ENCODE results near the gene ABO. TPM values are rescaled to one million over a fixed set of nuclear protein-coding genes. Genes with fewer than 3 reads are reported as not detected.
"Not testable (repeated sequence)": the region's sequence is repeated elsewhere in the genome, so short reads cannot be mapped to it uniquely, and the experiment has no call there.

The ABO gene
- total RNA-seq, 2 donors from 2014 or later, result not detected

GRCh38 chr9:133301253-133302230 is 26.5 kb upstream of the ABO start:
- H3K27ac Mint-ChIP-seq, result no peak overlapping the region
- DNase-seq (ENCODE audit: low spot score in 2 of 2) (no peak), ATAC-seq (no peak)
- no peaks in the 10 kb centered on the region for H3K36me3 Mint-ChIP-seq
- no peaks in the 10 kb centered on the region for H3K9me3 Mint-ChIP-seq

- DNase-seq (ENCODE audit: low spot score in 2 of 2); ATAC-seq; H3K27ac Mint-ChIP-seq; H3K9me3 Mint-ChIP-seq; H3K36me3 Mint-ChIP-seq: not testable (repeated sequence)
Observed at GRCh38 chr9:133299996-133300395, 25.0 kb upstream of the ABO start.

DNA sequence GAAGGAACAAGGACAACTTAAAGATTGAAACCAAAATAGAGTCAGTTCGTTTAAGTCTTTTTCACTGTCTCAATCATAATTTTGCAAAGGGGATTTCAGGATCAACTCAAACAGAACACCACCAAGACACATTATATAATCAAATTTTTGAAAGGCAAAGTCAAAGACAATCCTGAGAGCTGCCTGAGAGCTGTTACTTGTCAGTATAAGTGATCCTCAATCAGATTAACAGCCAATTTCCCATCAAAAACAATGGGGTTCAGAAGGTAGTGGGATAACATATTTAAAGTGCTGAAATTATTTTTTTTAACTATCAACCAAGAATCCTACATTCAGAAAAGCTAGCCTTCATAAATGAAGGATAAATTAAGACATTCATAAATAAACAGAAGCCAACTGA is 19.3 kb upstream of the ABO start:
- DNase-seq (ENCODE audit: low spot score in 2 of 2), result no peak
- no peak for ATAC-seq
- Mint-ChIP-seq H3K36me3 (peaks cover 21 to 26% of the 10 kb centered on the region in 2 donors), H3K27ac (no peak overlapping the region), H3K9me3 (peaks cover 5 to 28% of the 10 kb centered on the region in 2 donors)

DNA sequence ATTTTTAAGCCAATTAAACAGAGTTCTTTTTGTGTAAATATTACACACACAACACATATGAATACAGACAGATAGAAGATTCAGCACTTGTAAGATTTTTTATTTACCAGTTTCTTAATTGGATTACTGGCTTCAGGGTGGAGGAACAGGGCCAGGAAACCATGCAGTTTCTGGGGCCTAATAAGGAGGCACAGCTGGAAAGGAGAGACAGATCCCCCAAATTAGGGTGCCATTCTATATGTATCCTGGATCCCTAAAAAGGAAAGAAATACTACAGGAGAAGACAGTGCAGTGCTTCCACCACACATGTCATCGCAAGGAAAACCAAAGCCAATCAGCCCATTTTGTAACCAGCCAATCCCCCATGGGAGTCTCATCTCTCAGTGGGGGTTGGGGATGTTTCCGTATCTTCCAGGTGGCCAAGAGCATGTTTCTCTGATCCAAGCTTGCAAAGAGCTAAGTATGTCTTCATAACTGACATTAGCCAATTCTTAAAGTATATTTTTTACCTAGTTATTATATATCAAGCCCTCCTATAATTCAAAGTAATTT is 15.8 kb upstream of the ABO start:
- peaks cover 5 to 32% of the 10 kb centered on the region in 2 donors for H3K9me3 Mint-ChIP-seq
- DNase-seq (ENCODE audit: low spot score in 2 of 2), result no peak
- peaks cover 21 to 32% of the 10 kb centered on the region in 2 donors for H3K36me3 Mint-ChIP-seq
- ATAC-seq, result no peak
- H3K27ac Mint-ChIP-seq, result no peak overlapping the region

DNA sequence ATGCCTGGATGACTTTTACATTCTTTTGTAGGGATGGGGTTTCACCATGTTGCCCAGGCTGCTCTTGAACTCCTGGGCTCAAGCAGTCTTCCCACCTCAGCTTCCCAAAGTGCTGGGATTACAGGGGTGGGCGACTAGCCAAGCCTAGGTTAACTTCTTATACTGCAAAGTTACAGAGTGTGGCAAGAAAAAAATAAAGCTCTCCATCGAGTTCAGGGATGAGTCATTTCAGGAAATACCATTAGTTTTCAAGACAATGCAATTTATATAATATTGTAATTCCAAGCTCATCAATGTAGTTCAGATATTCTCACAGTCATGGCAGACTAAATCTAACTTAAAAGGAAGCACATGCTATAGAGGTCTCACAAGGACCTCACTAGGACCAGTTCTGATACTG is 11.5 kb upstream of the ABO start:
- Mint-ChIP-seq H3K27ac (no peak overlapping the region), H3K9me3 (peaks cover 5 to 22% of the 10 kb centered on the region in 2 donors), H3K36me3 (peaks cover 10 to 23% of the 10 kb centered on the region in 2 donors)
- DNase-seq (ENCODE audit: low spot score in 2 of 2) (no peak), ATAC-seq (no peak)

- H3K36me3 Mint-ChIP-seq, result peaks cover 5 to 11% of the 10 kb centered on the region in 2 donors
- ATAC-seq (no peak), DNase-seq (ENCODE audit: low spot score in 2 of 2) (no peak)
- peaks cover 0 to 13% of the 10 kb centered on the region in 2 donors for H3K9me3 Mint-ChIP-seq
- no peak overlapping the region for H3K27ac Mint-ChIP-seq
Observed at GRCh38 chr9:133285252-133285775, 10.3 kb upstream of the ABO start.

DNA sequence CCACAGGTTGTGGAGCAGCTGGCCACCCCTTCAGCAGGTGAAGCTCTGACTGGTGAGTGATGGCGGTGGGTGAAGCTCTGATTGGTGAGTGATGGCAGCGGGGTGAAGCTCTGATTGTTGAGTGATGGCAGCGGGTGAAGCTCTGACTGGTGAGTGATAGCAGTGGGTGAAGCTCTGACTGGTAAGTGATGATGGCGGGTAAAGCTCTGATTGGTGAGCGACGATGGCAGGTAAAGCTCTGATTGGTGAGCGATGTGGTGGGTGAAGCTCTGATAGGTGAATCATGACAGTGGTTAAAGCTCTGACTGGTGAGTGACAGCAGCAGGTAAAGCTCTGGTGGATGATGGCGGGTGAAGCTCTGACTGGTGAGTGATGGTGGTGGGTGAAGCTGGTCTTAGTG is 9.4 kb upstream of the ABO start:
- Mint-ChIP-seq H3K9me3 (peaks cover 0 to 4% of the 10 kb centered on the region in 2 donors), H3K36me3 (peaks cover 0 to 6% of the 10 kb centered on the region in 2 donors), H3K27ac (no peak overlapping the region)
- no peak for DNase-seq (ENCODE audit: low spot score in 2 of 2)
- no peak for ATAC-seq

GRCh38 chr9:133283255-133284032 is 8.4 kb upstream of the ABO start:
- H3K9me3 Mint-ChIP-seq; ATAC-seq; H3K36me3 Mint-ChIP-seq; DNase-seq (ENCODE audit: low spot score in 2 of 2); H3K27ac Mint-ChIP-seq: not testable (repeated sequence)

- ATAC-seq, result no peak
- H3K36me3 Mint-ChIP-seq, result peaks cover 0 to 5% of the 10 kb centered on the region in 2 donors
- DNase-seq (ENCODE audit: low spot score in 2 of 2), result no peak
- no peak overlapping the region for H3K27ac Mint-ChIP-seq
- no peaks in the 10 kb centered on the region for H3K9me3 Mint-ChIP-seq
Observed at GRCh38 chr9:133282464-133283238, 7.7 kb upstream of the ABO start.

- DNase-seq (ENCODE audit: low spot score in 2 of 2) (no peak), ATAC-seq (no peak)
- Mint-ChIP-seq H3K36me3 (peaks cover 5% of the 10 kb centered on the region in 2 donors), H3K27ac (no peak overlapping the region), H3K9me3 (no peaks in the 10 kb centered on the region)
Observed at GRCh38 chr9:133280392-133280791, 5.4 kb upstream of the ABO start.

GRCh38 chr9:133278161-133279114 is 3.4 kb upstream of the ABO start:
- DNase-seq (ENCODE audit: low spot score in 2 of 2), result no peak
- Mint-ChIP-seq H3K9me3 (no peaks in the 10 kb centered on the region), H3K27ac (no peak overlapping the region), H3K36me3 (peaks cover 5% of the 10 kb centered on the region in 2 donors)
- ATAC-seq, result peak in 1 of 2 donors; percentile 18

- Mint-ChIP-seq H3K36me3 (peaks cover 5% of the 10 kb centered on the region in 2 donors), H3K9me3 (no peaks in the 10 kb centered on the region), H3K27ac (no peak overlapping the region)
- no peak for ATAC-seq
- DNase-seq (ENCODE audit: low spot score in 2 of 2), result no peak
Observed at GRCh38 chr9:133277467-133277866, 2.5 kb upstream of the ABO start.

GRCh38 chr9:133276923-133277322 is 1.9 kb upstream of the ABO start:
- ATAC-seq (no peak), DNase-seq (ENCODE audit: low spot score in 2 of 2) (no peak)
- no peak overlapping the region for H3K27ac Mint-ChIP-seq
- peaks cover 5% of the 10 kb centered on the region in 2 donors for H3K36me3 Mint-ChIP-seq
- H3K9me3 Mint-ChIP-seq, result no peaks in the 10 kb centered on the region

DNA sequence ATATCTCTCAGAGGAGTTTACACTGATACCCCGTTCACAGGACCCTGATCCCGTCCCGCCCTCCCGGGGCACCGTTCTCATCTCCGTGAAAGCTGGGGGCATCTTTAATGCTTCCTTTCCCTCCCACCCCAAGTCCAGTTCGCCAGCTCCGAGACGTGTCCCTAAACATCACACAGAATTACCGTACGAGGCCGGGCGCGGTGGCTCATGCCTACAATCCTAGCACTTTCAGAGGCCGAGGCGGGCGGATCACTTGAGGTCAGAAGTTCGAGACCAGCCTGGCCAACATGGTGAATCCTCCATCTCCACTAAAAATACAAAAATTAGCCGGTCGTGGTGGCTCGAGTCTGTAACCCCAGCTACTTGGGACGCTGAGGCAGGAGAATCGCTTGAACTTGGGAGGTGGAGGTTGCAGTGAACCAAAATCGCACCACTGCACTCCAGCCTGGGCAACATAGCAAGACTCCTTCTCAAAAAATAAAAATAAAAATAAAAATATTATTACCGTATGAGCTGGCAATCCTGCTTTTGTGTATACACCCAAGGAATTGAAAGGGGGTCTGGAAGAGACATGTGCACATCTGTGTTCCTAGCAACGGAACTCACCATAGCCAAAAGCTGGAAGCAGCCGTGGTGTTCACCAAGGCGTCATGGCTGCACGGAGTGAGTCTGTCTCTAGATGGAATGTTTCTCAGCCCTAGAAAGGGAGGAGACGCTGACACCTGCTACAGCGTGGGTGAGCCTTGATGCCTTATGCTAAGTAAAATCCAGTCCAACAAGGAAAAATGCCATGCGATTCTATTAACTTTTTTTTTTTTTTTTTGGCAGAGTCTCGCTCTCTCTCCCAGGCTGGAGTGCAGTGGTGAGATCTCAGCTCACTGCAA is 1.2 kb upstream of the ABO start:
- H3K9me3 Mint-ChIP-seq, result no peaks in the 10 kb centered on the region
- no peak overlapping the region for H3K27ac Mint-ChIP-seq
- ATAC-seq (no peak), DNase-seq (ENCODE audit: low spot score in 2 of 2) (no peak)
- peaks cover 5% of the 10 kb centered on the region in 2 donors for H3K36me3 Mint-ChIP-seq

Measured in activated naive CD4-positive, alpha-beta T cell treated with anti-CD3 and anti-CD28 coated beads, Interleukin-2, amount 50 U/mL, for 72 hours (primary cell).